ENCODE measurements around the gene B3GAT1.

DNA sequence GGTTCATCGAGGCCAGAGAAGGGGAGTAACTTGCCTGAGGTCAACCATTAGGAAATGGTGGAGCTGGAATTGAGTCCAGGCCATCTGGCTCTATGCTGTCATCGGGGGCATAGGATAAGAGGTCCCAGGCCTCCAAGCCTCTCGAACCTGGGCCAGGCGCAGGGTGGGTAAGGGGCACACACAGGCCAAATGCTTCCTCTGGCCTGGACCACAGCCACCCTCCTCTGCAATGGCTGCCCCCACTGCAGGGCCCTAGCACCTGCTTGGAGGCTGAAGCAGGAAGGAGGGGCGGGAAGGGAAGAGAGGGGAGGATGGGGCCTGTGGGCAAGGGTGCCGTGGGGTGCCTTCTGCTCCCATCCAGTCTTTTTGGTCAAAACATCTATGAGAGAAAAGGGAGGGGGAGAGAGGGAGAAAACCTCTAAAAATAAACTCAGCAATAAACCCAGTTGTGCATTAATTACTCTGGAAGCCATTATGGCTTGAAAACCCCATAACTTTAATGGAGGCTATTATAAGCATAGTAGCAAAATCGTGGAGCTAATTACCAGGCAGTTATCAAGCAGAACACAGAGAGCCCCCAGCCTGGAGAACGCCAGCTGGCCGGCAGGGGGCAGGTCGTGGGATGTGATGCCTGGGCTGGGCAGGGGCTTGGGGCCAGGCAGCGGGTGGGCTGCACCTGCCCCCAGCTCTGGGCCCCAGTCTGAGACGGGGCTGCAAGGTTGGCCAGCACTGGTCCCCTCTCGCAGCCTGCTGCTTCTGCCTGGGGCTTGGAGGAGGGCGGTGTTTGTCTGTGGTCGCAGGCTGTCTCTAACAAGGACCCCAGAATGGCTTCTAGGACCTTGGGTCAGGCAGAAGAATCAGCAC lies 21.1 kb downstream of the B3GAT1 start:
- TF ChIP-seq POLR2A (IDR thresholded peaks at IDR 0.05; ENCODE audit: borderline replicate concordance, extremely low read depth, insufficient read depth, insufficient read length) (no peak), EZH2 (IDR thresholded peaks at IDR 0.05) (no peak)

Measured in HCT116 (cell line).